Measurements from ENCODE around the gene HOXB8.

GRCh38 chr17:48596000-48596734, 18.9 kb downstream of the HOXB8 start:
- TF ChIP-seq SALL2 (CRISPR knock-in tag; IDR thresholded peaks at IDR 0.05) (no peak), MAFK (conservative IDR thresholded peaks at IDR 0.05 in 1 of 2, IDR thresholded peaks at IDR 0.05 in 1 of 2; ENCODE audit: low read length in 2 of 2) (no peak), ZNF282 (IDR thresholded peaks at IDR 0.05; ENCODE audit: partially characterized antibody) (no peak), GZF1 (CRISPR knock-in tag; IDR thresholded peaks at IDR 0.05) (no peak)

Measured in HepG2 (cell line).